HG02943 (cell line): ENCODE data around the gene TRDN.
"Not testable (repeated sequence)": the region's sequence is repeated elsewhere in the genome, so short reads cannot be mapped to it uniquely, and the experiment has no call there.

Experiments
- ATAC-seq: cut with Tn5 transposase; IDR thresholded peaks from one replicate; pipeline ENCODE4 v1.9.1; 2021; ENCODE audit warnings: mild to moderate bottlenecking, low read depth, moderate library complexity; ENCODE audit not compliant: unreplicated experiment

The TRDN gene

DNA sequence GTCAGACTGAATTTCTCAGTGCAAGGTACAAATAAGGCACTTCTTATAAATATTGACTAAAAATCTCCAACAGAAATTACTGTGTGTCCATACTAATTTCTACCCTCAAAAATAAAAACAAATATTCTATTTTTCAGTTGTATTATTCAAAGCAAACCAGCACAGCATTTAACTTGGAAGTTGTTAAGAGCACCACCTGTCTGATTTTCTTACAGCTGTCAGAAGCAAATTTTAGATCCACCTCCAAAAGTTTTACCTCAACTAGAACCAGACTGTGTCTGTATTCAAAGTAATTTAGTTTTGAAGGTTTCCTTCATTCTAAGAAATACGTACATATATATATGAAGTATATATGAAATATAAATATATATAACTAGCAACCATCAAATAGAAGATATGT is 1.2 kb downstream of the TRDN start:
- no peak for ATAC-seq

DNA sequence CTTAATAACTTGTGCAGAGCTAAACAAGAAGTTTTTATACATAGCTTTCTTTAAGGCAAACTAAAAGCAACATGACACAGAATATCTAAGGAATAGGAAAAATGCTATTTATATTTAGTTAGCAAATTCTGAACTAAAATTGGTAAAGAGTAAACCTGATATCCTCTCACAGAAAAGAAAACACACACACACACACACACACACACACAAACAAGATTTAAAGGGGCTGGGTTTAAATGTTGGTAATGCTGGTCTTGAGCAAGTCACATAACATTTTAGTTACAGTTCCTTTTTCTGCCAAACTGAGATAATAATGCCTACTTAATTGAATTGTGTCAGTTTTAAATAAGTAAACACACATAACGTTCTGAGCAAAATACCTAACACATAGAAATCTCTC is 1.6 kb downstream of the TRDN start:
- no peak for ATAC-seq

DNA sequence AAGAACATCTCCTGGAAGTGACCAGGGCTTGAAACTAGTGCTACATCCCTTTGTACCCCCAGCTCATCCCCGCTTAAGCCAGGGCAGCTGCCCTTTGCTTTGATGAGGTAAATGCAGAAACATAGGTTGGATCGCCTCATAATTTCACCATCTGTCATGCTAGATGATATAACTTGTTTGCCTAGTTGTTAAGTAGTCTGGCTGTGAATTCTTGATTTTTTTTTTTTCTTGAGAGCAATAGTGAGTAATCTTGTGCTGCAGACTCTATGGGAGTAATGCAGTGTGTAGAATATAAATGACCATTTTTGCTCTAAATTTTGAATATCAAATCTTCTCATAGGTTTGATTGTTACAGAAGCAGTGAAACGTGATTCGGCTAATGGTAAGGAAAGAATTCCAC is 4.1 kb downstream of the TRDN start:
- no peak for ATAC-seq

DNA sequence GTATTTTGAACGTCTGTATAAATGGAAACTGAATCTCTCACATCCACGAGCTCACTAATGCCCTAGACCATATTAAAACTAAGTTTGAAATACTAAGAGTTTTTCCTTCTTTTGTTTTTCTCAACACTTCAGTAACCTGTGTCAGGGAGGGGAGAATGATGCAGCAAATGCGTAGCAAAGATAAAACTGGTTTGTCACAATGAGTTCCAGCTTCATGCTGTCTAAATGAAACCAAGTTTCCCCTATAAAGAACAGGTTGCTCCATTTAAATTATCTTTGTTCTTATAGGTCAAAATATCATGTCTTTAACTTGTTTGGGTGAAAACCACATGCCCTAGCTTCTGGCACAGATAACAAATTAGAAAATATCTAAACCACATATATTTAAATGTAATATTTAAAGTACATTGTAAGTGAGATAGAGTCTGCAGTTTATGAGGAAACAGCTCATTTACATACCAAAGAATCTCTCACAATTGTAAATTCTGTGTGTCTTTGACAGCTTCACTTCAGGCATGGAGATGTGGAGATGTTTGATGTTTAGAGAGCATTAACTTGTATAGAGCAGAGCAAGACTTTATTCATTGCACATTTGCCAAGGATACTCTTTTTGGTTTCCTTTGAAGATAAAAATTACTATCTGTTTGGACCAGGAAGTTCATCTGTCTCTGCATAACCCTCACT is 7.3 kb downstream of the TRDN start:
- ATAC-seq: no peak

DNA sequence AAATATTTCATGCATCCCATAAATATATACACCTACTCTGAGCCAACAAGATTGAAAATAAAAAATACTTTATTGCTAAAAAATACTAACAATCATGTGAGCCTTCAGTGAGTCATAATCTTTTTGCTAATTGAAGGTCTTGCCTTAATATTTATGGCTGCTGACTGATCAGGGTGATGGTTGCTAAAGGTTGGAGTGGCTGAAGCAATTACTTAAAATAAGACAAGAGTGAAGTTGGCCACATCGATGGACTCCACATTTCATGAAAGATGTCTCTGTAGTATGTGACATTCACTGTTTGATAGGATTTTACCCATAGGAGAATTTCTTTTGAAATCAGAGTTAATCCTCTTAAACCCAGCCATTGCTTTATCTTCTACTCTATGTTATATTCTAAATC is 11.1 kb downstream of the TRDN start:
- ATAC-seq: no peak

DNA sequence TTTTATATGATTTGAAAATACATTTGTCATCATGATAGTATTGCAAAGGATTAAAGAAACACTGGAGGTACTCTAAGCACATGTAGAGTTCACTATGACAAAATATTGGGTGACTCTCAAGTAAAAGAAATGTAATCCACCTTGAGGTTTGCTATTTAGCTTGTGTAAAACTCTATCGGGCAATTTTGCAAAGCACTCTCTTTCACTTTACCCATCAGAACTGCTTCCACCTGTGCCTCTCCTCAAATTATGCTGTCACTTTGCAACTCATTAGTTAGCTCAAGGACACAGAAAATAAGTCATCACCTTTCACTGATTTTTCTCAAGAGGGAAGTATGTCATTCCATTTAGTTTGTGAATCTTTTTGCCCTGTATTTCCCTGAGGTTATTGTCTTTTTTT is 14.0 kb downstream of the TRDN start:
- no peak for ATAC-seq

DNA sequence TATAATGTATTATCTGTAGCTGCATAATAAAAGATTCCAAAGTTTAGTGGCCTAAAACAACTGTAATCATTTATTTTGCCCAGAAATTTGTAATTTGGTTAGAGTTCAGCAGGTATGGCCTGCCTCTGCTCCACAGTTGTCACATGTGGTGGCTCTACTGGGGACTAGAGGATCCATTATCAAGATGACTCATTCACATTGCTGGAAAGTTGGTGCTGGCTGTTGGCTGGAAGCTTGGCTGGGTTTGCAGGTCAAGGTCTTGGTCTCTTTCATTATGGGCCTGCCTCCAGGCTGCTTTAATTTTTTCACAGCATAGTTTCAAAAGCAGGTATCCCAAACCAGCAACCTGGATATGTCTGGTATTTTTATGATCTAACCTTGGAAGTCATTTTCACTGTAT is 17.6 kb downstream of the TRDN start:
- ATAC-seq: no peak

DNA sequence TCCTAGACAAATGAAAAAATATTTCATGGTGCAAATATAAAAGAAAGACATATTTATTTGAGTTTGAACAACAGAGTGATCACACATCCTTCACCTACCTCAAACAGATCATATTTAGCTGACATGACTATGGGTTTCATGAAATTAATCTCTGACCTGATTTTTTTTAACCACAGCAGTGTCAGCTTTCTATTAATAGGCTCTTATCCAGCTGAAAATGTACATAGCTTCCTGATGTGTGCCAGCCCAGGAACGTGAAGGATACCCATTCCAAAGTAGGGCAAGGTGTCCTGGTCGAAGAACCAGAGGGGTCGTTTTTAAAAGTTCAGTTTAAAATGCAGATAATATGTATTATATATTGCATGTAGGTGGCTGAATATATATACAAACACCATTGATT is 19.8 kb downstream of the TRDN start:
- ATAC-seq: no peak

DNA sequence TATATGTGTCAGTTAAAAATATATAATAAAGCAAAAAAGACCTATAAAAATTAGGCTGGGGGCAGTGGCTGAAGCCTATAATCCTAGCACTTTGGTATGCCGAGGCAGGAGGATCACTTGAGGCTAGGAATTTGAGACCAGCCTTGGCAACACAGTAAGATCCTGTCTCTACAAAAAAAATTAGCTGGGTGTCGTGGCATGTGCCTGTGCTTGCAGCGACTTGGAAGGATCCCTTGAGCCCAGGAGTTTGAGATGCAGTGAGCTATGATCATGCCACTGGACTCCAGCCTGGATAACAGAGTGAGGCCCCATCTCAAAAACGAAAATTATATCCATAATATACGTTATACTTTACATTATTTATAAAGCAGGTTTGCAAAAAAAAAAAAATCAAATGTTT is 20.7 kb downstream of the TRDN start:
- no peak for ATAC-seq

DNA sequence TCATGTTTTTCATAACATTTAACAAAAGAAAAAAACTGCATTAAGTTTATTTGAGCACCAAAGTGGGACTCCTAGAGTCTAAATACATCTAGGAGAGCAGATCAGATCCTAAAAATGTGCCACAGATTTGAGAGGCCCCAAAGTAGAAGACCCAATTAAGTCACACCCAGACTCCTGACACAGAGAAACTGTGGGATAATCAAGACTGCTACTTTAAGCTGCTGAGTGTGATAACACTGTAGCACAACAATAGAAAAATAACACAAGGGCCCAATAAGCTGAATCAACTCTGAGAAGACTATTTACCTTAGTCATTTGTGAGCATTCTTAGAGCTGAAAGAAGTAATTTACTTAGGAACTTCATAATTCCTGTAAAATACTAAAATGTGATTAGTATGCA is 26.0 kb downstream of the TRDN start:
- ATAC-seq: no peak

DNA sequence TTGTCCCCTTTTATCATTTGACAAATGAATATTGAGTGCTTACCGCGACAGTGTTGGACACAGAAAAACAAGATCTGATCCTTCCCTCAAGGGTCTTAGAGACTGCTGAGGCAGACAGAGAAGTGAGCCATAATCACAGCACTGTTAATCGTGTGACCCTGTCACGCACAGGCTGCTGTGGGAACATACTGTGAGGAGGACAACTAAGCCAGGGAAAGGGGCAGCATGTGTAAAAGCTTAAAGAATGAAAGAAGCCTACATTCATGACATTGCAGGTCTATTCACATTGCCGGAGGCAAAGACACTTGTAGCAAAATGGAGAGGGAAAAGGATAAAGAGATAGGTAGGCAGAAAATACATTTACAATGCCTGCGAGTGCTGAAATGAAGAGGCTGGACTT is 32.7 kb downstream of the TRDN start:
- ATAC-seq: no peak

DNA sequence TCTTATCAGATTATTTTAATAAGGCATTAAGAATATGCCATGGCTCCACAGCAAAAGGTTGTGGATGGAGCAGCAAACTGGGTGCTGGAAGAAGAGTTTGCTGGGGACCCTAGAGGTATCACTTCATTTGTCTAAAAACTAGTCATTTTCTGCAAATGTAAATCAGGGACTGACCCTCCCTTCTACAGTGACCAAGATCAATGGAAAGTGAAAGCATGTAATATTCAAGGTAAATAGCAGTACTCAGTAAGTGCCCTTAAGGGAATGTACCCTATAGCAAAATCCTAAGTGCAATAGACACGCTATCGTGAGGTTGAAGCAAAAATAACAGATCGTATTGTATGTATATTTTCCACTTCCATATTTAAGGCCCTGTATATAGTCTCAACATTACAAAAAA is 38.7 kb downstream of the TRDN start:
- ATAC-seq: no peak

DNA sequence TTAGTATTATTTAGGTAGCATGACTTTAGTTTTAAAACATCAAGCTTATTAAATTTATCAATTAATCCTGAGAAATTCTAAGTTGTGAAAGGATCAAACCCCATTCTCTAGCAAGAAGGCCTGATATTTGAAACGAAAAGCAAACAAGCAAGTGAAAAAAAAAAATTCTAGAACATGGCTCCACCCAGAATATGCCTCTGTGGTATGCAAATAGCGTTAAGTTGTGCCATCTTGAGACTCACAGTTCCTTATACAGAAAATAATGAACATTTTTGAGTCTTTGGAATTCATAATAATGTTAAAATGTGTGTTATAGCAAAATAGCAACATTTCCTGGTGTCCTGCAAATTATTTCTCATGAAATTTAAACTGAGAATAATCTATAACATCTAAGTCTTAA is 42.0 kb downstream of the TRDN start:
- no peak for ATAC-seq

DNA sequence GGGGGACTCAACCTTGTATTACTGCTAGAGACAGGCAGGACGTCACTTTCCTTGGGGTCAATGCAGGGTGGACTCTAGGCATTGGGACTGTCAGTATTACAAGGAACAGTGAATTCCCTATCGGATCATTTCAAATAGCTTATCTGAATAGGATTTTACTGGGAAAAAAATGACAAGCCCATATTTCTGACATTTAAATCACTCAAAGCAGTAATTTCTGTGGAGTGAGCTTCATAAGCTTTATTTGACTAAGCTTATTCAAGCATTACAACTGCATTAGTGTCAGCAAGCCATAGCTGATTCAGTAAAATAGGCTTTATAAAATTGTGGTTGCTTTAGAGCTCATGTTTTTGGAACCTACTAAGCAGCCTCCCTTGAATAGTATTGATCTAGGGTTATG is 44.3 kb downstream of the TRDN start:
- no peak for ATAC-seq

DNA sequence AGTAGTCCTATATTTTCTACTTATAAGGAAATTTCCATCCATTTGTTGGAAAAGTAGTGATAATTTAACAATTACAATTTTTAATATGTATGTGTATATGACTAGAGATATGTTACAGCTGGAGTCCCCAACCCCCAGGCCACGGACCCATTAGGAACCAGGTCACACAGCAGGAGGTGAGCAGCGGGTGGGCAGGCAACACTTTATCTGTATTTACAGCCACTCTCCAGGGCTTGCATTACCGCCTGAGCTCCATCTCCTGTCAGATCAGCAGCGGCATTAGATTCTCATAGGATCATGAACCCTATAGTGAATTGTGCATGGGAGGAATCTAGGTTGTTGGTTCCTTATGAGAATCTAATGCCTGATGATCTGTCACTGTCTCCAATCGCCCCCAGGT is 46.8 kb downstream of the TRDN start:
- ATAC-seq: no peak

DNA sequence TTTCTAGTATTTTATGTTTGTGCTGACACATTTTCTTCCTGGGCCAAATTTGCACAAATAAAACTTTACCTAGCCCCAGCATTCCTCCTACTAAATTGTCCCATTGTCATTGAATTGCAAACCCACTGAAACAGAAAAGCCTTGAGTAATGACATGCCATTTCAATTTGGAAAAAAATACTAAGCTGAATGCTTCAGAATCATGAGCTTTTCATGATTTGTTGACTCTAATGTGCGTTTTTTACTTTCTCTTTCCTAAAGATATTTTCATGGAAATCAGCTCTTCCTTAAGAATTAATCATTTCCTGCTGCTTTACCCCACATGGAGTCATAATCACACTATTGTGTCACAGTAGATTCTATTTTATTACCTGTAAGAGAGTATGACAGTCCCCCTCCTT is 47.4 kb downstream of the TRDN start:
- no peak for ATAC-seq

DNA sequence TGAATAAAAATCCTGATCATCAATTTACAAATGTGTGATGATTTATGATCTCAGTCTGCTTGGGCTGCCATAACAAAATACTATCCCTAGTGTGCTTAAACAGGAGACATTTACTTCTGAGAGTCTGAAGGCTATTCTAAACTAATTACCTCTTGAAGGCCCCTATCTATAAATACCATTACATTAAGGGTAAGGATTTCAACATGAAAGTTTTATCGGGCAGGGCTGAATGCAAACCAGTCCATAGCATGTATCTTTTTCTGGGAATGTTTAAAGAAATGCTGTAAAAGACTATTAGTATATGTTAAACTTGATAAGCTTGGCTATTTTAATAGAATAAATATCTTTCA is 48.2 kb downstream of the TRDN start:
- no peak for ATAC-seq

DNA sequence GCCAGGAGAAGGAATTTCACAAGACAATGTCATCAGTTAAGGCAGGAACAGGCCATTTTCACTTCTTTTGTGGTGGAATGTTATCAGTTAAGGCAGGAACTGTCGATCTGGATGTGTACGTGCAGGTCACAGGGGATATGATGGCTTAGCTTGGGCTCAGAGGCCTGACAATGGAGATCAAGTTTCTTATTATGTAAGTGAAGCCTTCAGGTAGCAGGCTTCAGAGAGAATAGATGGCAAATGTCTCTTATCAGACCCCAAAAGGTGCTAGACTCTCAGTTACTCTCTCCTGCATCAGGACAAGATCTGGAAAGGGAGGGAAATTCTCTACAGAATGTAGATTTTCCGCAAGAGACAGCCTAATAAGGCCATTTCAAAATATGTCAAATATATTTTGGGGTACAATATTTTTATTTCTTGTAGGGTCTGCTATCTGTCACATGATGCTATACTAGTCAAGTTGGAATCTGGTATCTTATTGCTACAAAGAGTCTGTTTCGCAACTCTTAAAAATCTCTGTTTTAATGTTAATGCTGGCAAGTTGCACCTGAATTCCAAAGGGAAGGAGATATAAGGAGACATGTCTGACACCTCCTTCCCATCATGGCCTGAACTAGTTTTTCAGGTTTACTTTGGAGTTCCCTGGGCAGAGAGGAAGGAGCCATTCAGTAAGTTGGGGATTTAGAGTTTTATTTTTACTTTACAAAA is 48.8 kb downstream of the TRDN start:
- ATAC-seq: no peak

DNA sequence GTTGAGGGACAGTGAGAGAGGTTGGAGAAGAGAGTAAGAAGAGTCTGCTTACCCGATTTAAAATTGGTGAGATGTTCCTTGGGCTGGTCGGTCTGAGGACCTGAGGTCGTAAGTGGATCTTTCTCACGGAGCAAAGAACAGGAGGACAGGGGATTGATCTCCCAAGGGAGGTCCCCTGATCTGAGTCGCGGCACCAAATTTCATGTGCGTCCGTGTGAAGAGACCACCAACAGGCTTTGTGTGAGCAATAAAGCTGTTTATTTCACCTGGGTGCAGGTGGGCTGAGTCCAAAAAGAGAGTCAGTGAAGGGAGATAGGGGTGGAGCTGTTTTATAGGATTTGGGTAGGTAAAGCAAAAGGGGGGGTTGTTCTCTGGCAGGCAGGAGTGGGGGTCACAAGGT is 49.3 kb downstream of the TRDN start:
- ATAC-seq: not testable (repeated sequence)

DNA sequence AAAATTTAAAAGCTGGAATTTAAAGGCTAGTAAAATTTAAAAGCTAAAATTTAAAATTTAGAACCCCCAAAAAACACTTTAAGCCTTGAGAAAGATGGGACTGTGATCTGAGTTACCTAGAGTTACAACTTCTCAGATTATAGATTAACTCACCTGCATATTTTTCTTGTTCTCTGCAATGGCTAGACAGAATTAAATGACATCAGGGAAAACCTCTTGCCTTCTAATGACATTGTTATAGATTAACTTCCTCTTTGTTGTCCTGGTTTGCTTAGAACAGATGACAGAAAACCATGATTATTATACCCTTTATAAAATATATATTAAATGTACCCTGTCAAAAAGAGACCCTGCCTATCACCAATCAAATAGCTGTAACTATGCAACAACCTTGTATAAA is 56.4 kb downstream of the TRDN start:
- no peak for ATAC-seq

DNA sequence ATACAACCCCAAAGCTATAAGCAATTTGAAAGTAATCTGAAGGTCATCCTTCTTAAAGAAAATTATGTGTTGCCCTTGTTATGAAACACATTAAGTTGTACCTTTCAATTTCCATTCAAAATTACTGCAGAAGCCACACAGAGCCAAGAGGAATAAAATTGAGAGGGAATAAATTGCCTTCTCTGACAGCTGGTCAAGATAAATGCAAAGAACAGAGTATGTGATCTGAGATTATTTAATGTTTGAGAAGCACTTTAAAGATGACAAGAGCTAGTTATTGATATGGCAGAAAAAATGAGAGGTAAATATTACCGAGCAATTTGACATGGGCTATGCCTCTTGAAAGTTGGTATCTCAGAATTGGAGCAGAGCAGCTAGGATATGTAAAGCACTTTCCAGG is 61.6 kb downstream of the TRDN start:
- no peak for ATAC-seq

DNA sequence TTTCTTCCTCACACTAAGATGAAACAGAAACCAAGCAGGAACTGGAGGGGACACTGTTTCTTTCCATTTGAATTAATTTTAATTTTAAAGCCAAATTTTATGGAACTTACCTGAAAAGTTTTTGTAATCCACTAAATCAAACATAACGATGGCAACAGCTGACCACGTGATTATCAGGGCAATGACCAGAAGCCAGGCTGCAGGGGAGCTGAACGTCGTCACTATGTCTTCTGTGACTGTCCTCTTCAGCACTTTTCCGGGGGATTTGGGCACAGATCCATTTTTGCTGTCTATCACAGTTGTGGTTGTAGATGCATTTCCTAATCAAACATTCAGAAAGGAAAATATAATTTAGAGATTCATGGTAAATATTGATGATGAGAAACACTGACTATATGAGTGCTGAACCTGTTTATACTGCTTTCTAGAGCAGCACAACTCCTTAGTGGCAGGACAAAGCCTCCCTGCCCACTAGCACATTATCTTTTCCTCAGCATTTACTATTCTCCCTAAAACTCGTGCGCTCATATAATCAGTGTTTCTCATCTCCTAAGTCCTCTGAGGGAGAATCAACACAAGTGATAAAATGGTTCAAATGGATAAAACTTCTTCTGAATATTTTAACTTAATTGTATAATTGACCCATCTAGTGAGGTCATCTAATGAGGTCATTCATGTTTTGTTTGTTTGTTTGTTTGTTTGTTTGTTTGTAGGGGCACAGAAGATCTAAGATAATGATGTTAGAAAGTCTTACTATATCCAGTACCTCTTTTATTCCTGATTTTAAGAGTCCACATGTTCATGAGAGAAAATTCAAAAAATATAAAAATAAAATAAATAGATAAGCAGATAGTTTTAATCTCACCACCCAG is 65.7 kb downstream of the TRDN start:
- ATAC-seq: no peak
